SIG-M5 treated with dmso at 0.1 percent for 504 hours (cell line): Measurements from ENCODE around the gene GH2.
A peak's percentile ranks its signal among the peaks of the same experiment; 100 is the strongest.
"Not testable (repeated sequence)": the region's sequence is repeated elsewhere in the genome, so short reads cannot be mapped to it uniquely, and the experiment has no call there.

ENCODE experiments used
- DNase-seq: peaks from one replicate; lab custom pipeline; 2025; ENCODE audit not compliant: unreplicated experiment; lab: John Stamatoyannopoulos, UW

GH2 gene

GRCh38 chr17:63911657-63912100 is 29.9 kb upstream of the GH2 start:
- DNase-seq: peak; percentile 22

GRCh38 chr17:63911041-63911635 is 29.4 kb upstream of the GH2 start, which contains the start of gene CSHL1:
TSS of gene CSHL1 (minus strand) at chr17:63911258. CDS start at chr17:63911196, 62 bp downstream.
- DNase-seq: no peak

GRCh38 chr17:63910096-63910495 is 28.4 kb upstream of the GH2 start:
- DNase-seq: no peak

GRCh38 chr17:63909586-63909985 is 27.8 kb upstream of the GH2 start:
- DNase-seq: not testable (repeated sequence)

GRCh38 chr17:63907161-63907778 is 25.5 kb upstream of the GH2 start:
- DNase-seq: peak; percentile 13

GRCh38 chr17:63904796-63905195 is 23.1 kb upstream of the GH2 start:
- DNase-seq: not testable (repeated sequence)

GRCh38 chr17:63903787-63904201 is 22.1 kb upstream of the GH2 start:
- DNase-seq: not testable (repeated sequence)

- not testable (repeated sequence) for DNase-seq
Observed at GRCh38 chr17:63901971-63902370, 20.2 kb upstream of the GH2 start.

- DNase-seq: not testable (repeated sequence)
Observed at GRCh38 chr17:63898899-63899798, 17.4 kb upstream of the GH2 start.

GRCh38 chr17:63896524-63897354 is 15.0 kb upstream of the GH2 start, which contains the start of gene CSH1:
TSS of gene CSH1 (minus strand) at chr17:63896574. CDS start at chr17:63896511, 63 bp downstream.
- not testable (repeated sequence) for DNase-seq

GRCh38 chr17:63894821-63895220 is 13.1 kb upstream of the GH2 start:
- DNase-seq: not testable (repeated sequence)

GRCh38 chr17:63894021-63894420 is 12.3 kb upstream of the GH2 start:
- DNase-seq: not testable (repeated sequence)

- DNase-seq: not testable (repeated sequence)
Observed at GRCh38 chr17:63892316-63893037, 10.7 kb upstream of the GH2 start.

- peak; percentile 44 for DNase-seq
Observed at GRCh38 chr17:63889026-63889848, 7.5 kb upstream of the GH2 start.

GRCh38 chr17:63885119-63885518 is 3.4 kb upstream of the GH2 start:
- DNase-seq: not testable (repeated sequence)

- not testable (repeated sequence) for DNase-seq
Observed at GRCh38 chr17:63882626-63883126, 932 bp upstream of the GH2 start.

GRCh38 chr17:63881337-63881736 is 407 bp downstream of the GH2 start:
- DNase-seq: not testable (repeated sequence)

- no peak for DNase-seq
Observed at GRCh38 chr17:63880706-63881105, 1.0 kb downstream of the GH2 start.

- not testable (repeated sequence) for DNase-seq
Observed at GRCh38 chr17:63878413-63878812, 3.3 kb downstream of the GH2 start.
